ENCODE data around the gene IQCB1.

The IQCB1 gene

GRCh38 chr3:121757812-121758545, 76.9 kb downstream of the IQCB1 start:
- TF ChIP-seq SIN3A (IDR thresholded peaks at IDR 0.05; ENCODE audit: borderline replicate concordance, insufficient read depth, low read length): no peak
- no peak for TF ChIP-seq POLR2AphosphoS5 (IDR thresholded peaks at IDR 0.05; ENCODE audit: low read depth, low read length)
- no peak for TF ChIP-seq REST (IDR thresholded peaks at IDR 0.05; ENCODE audit: insufficient read depth in 1 of 2, low read depth in 2 of 2, low read length in 2 of 2)
- no peak for TF ChIP-seq TAF1 (IDR thresholded peaks at IDR 0.05; ENCODE audit: borderline replicate concordance, insufficient read depth, low read length)

GRCh38 chr3:121757087-121757811, 77.6 kb downstream of the IQCB1 start:
- TF ChIP-seq POLR2AphosphoS5 (IDR thresholded peaks at IDR 0.05; ENCODE audit: low read depth, low read length): no peak
- TF ChIP-seq REST (IDR thresholded peaks at IDR 0.05; ENCODE audit: insufficient read depth in 1 of 2, low read depth in 2 of 2, low read length in 2 of 2): peak in 1 of 2 experiments; percentile 57; a peak in 1 of 4 replicates

GRCh38 chr3:121752772-121753171, 82.1 kb downstream of the IQCB1 start:
- TF ChIP-seq SIN3A (IDR thresholded peaks at IDR 0.05; ENCODE audit: borderline replicate concordance, insufficient read depth, low read length): no peak
- TF ChIP-seq TAF1 (IDR thresholded peaks at IDR 0.05; ENCODE audit: borderline replicate concordance, insufficient read depth, low read length): no peak
- no peak for TF ChIP-seq FOXP2 (optimal IDR thresholded peaks at IDR 0.05; ENCODE audit: borderline replicate concordance, extremely low read depth, extremely low read length, insufficient read depth)
- no peak for TF ChIP-seq REST (IDR thresholded peaks at IDR 0.05; ENCODE audit: insufficient read depth in 1 of 2, low read depth in 2 of 2, low read length in 2 of 2)
- TF ChIP-seq POLR2AphosphoS5 (IDR thresholded peaks at IDR 0.05; ENCODE audit: low read depth, low read length): no peak

GRCh38 chr3:121752261-121752660, 82.6 kb downstream of the IQCB1 start:
- TF ChIP-seq SIN3A (IDR thresholded peaks at IDR 0.05; ENCODE audit: borderline replicate concordance, insufficient read depth, low read length) (no peak), FOXP2 (optimal IDR thresholded peaks at IDR 0.05; ENCODE audit: borderline replicate concordance, extremely low read depth, extremely low read length, insufficient read depth) (no peak), TAF1 (IDR thresholded peaks at IDR 0.05; ENCODE audit: borderline replicate concordance, insufficient read depth, low read length) (no peak), POLR2AphosphoS5 (IDR thresholded peaks at IDR 0.05; ENCODE audit: low read depth, low read length) (no peak), REST (IDR thresholded peaks at IDR 0.05; ENCODE audit: insufficient read depth in 1 of 2, low read depth in 2 of 2, low read length in 2 of 2) (no peak)
